Esophagus squamous epithelium (tissue), 5 donors: ENCODE results near the gene RSU1. TPM values are rescaled to one million over a fixed set of nuclear protein-coding genes. Genes with fewer than 3 reads are reported as not detected.

Experiments
- DNase-seq: peaks from one replicate; lab custom pipeline; 2025; lab: John Stamatoyannopoulos, UW
- H3K27ac ChIP-seq, 4 donors: fragments of 200-600 bp; sonication (generic); one replicate each; pipeline ENCODE4 v1.5.1; 2016 to 2019; ENCODE audit warnings: mild to moderate bottlenecking in 1 of 4
- H3K27me3 ChIP-seq, 4 donors: fragments of 200-600 bp; sonication (generic); 1 replicate in 3 of 4; 2 replicates in 1 of 4; pipeline versions ENCODE4 v1.5.1 to v1.6.0; 2017 to 2021; ENCODE audit warnings: antibody characterized with exemption in 1 of 4
- H3K36me3 ChIP-seq, 3 donors: fragments of 200-600 bp; sonication (generic); one replicate each; pipeline ENCODE4 v1.5.1; 2016 to 2019
- H3K4me1 ChIP-seq, 3 donors: fragments of 200-600 bp; sonication (generic); one replicate each; pipeline ENCODE4 v1.5.1; 2017 to 2019
- H3K4me3 ChIP-seq, 4 donors: fragments of 200-600 bp; sonication (generic); 1 replicate in 3 of 4; 2 replicates in 1 of 4; pipeline ENCODE4 v1.5.1; 2016 to 2019; ENCODE audit warnings: mild to moderate bottlenecking in 2 of 4, moderate library complexity in 1 of 4
- H3K9me3 ChIP-seq, 3 donors: fragments of 200-600 bp; sonication (generic); one replicate each; pipeline ENCODE4 v1.5.1; 2016 to 2019
- CTCF ChIP-seq, 6 experiments: fragments of 450-650 bp in 4 of 6; fragments of 200-600 bp in 2 of 6; sonication (generic) in 2 of 6; IDR thresholded peaks; one replicate each; pipeline ENCODE4 v1.5.1; 2016 to 2019; ENCODE audit warnings: antibody characterized with exemption in 6 of 6, mild to moderate bottlenecking in 4 of 6, moderate library complexity in 4 of 6
- POLR2A ChIP-seq, 4 donors: fragments of 450-650 bp; IDR thresholded peaks; one replicate each; pipeline ENCODE4 v1.6.1; 2017; ENCODE audit warnings: antibody characterized with exemption in 4 of 4, mild to moderate bottlenecking in 4 of 4, moderate library complexity in 3 of 4
- WGBS, 2 donors: methylation state at CpG; one replicate each; pipeline ENCODE4 v1.1.5; 2018; 5-methylcytosine and 5-hydroxymethylcytosine counted together
- intact Hi-C: fragments of 100-400 bp; cut with DNase I; formaldehyde crosslinking; loops from one replicate; pipeline ENCODE4 v1.15.0; 2022
- total RNA-seq, 4 donors: library from RNA; depleted of rRNA; stranded (reverse); fragments of >200 nt; gene quantifications; one replicate each; pipeline ENCODE4 v1.1.0, GENCODE V29; 2016
- donor health status: DM: yes; HTN: yes; CAD: no.

RSU1 gene
- total RNA-seq, 4 donors from 2014 or later = 43.5 to 61.5 (median 51.3) TPM

GRCh38 chr10:16592378-16592777 is 224.8 kb downstream of the RSU1 start:
- H3K4me3 ChIP-seq = no peak overlapping the region
- 65 to 72% methylated on average over 11 of the region's 11 CpGs for WGBS, 2 donors
- H3K27ac ChIP-seq = no peak overlapping the region
- H3K27me3 ChIP-seq = no peaks in the 10 kb centered on the region
- no peak for DNase-seq
- intact Hi-C loops = no loop called here
- no peaks in the 10 kb centered on the region for H3K4me1 ChIP-seq
- TF ChIP-seq CTCF (IDR thresholded peaks at IDR 0.05) = no peak
- TF ChIP-seq POLR2A (IDR thresholded peaks at IDR 0.05) = no peak
- H3K36me3 ChIP-seq = peaks cover 0 to 30% (median 0%) of the 10 kb centered on the region in 3 donors
- no peaks in the 10 kb centered on the region for H3K9me3 ChIP-seq

- intact Hi-C loops = no loop called here
- Histone ChIP-seq H3K27me3 (no peaks in the 10 kb centered on the region), H3K4me1 (no peaks in the 10 kb centered on the region), H3K27ac (no peak overlapping the region), H3K36me3 (peaks cover 0 to under 1% (median 0%) of the 10 kb centered on the region in 3 donors), H3K4me3 (no peak overlapping the region), H3K9me3 (no peaks in the 10 kb centered on the region)
- 74 to 94% methylated on average over 7 of the region's 7 CpGs for WGBS, 2 donors
- TF ChIP-seq POLR2A (IDR thresholded peaks at IDR 0.05) (no peak), CTCF (IDR thresholded peaks at IDR 0.05) (no peak)
- DNase-seq = no peak
These were observed 230.7 kb downstream of the RSU1 start for GRCh38 chr10:16586358-16587138.

GRCh38 chr10:16585103-16585502 is 232.1 kb downstream of the RSU1 start:
- WGBS, 2 donors = 54 to 68% methylated on average over 5 to 6 of the region's 6 CpGs
- Histone ChIP-seq H3K36me3 (no peaks in the 10 kb centered on the region), H3K4me3 (no peak overlapping the region), H3K27me3 (no peaks in the 10 kb centered on the region), H3K27ac (no peak overlapping the region), H3K9me3 (no peaks in the 10 kb centered on the region), H3K4me1 (no peaks in the 10 kb centered on the region)
- DNase-seq = no peak
- intact Hi-C loops = no loop called here
- TF ChIP-seq CTCF (IDR thresholded peaks at IDR 0.05) = no peak
- TF ChIP-seq POLR2A (IDR thresholded peaks at IDR 0.05) = no peak

- H3K4me1 ChIP-seq = no peaks in the 10 kb centered on the region
- WGBS, 2 donors = 59 to 85% methylated on average over 4 to 7 of the region's 10 CpGs
- H3K36me3 ChIP-seq = no peaks in the 10 kb centered on the region
These were observed 233.8 kb downstream of the RSU1 start for GRCh38 chr10:16583382-16583781.

More at GRCh38 chr10:16583382-16583781, 233.8 kb downstream of the RSU1 start:
- H3K27ac ChIP-seq = no peak overlapping the region
- DNase-seq = no peak
- H3K27me3 ChIP-seq = no peaks in the 10 kb centered on the region
- TF ChIP-seq CTCF (IDR thresholded peaks at IDR 0.05) = no peak
- TF ChIP-seq POLR2A (IDR thresholded peaks at IDR 0.05) = no peak
- no peaks in the 10 kb centered on the region for H3K9me3 ChIP-seq
- no peak overlapping the region for H3K4me3 ChIP-seq
- intact Hi-C loops = no loop called here
